Measurements from ENCODE around the gene DCAF16. TPM values are rescaled to one million over a fixed set of nuclear protein-coding genes. Genes with fewer than 3 reads are reported as not detected.

Gene DCAF16
- total and polyA plus RNA-seq, 4 donors, result 7.1 to 37.9 (median 17.3) TPM

DNA sequence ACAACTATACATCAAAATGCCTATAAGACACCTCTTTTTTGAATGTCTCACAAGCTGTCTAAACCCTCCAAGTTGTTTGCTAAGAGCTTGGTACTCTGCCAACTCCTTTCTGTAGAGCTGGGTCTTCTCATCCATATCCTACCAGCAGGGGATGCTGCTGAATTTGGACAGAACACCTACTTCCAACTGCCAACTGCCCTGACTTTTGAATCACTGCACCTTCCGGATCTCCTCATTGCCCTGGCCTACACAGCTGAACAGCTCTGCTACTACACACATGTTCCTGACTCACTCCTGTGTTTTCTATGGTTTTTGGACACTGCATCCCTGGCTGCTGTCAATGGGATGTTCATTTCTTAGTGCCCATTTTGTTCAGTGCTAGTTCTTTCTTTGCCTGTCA is 47.8 kb downstream of the DCAF16 start:
- no peak overlapping the region for H3K27ac ChIP-seq (ENCODE audit: low read depth in 1 of 2, low read length in 1 of 2)
- peaks cover 0 to 2% (median 0%) of the 10 kb centered on the region in 5 donors for H3K4me1 ChIP-seq (ENCODE audit: control insufficient read depth in 5 of 5, insufficient read depth in 5 of 5, low read length in 5 of 5)
- DNase-seq, result peak in 2 of 3 donors; percentile 4 to 43
- H3K9ac ChIP-seq (ENCODE audit: insufficient read depth in 1 of 2, low read length in 2 of 2), result no peak overlapping the region
- TF ChIP-seq, protein P1, sequence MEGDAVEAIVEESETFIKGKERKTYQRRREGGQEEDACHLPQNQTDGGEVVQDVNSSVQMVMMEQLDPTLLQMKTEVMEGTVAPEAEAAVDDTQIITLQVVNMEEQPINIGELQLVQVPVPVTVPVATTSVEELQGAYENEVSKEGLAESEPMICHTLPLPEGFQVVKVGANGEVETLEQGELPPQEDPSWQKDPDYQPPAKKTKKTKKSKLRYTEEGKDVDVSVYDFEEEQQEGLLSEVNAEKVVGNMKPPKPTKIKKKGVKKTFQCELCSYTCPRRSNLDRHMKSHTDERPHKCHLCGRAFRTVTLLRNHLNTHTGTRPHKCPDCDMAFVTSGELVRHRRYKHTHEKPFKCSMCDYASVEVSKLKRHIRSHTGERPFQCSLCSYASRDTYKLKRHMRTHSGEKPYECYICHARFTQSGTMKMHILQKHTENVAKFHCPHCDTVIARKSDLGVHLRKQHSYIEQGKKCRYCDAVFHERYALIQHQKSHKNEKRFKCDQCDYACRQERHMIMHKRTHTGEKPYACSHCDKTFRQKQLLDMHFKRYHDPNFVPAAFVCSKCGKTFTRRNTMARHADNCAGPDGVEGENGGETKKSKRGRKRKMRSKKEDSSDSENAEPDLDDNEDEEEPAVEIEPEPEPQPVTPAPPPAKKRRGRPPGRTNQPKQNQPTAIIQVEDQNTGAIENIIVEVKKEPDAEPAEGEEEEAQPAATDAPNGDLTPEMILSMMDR (IDR thresholded peaks at IDR 0.05; ENCODE audit: control extremely low read depth, extremely low read depth), result no peak
- no peaks in the 10 kb centered on the region for H3K36me3 ChIP-seq (ENCODE audit: control insufficient read depth in 4 of 4, insufficient read depth in 4 of 4, low read length in 4 of 4)
- H3K27me3 ChIP-seq (ENCODE audit: control insufficient read depth in 3 of 3, insufficient read depth in 3 of 3, low read length in 2 of 3), result no peaks in the 10 kb centered on the region
- H3K4me3 ChIP-seq, result no peak overlapping the region
- ATAC-seq (ENCODE audit: insufficient read depth, low FRiP score), result no peak
- 62 to 81% methylated on average over 1 of the region's 1 CpG for WGBS, 2 donors
- peaks cover 0 to 6% (median 1%) of the 10 kb centered on the region in 4 donors for H3K9me3 ChIP-seq (ENCODE audit: control insufficient read depth in 4 of 4, insufficient read depth in 3 of 4, low read length in 3 of 4)

DNA sequence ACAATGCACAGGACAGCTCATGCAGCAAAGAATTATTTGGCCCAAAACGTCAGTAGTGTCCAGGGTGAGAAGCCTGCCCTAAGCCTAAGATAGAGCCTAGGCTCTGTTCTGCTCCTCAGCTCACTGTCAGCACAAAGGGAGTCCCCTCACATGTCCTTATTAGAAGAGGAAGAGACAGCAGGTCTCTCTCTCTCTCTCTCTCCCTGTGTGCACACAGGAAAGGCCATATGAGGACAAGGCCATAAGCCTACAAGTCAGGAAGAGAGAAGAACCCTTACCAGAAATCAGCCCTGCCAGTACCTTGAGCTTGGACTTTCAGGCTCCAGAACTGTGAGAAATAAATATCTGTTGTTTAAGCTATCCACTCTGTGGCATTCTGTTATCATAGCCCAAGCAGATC is 49.5 kb downstream of the DCAF16 start:
- no peaks in the 10 kb centered on the region for H3K27me3 ChIP-seq (ENCODE audit: control insufficient read depth in 3 of 3, insufficient read depth in 3 of 3, low read length in 2 of 3)
- TF ChIP-seq, protein P1 (IDR thresholded peaks at IDR 0.05; ENCODE audit: control extremely low read depth, extremely low read depth), result no peak
- H3K9ac ChIP-seq (ENCODE audit: insufficient read depth in 1 of 2, low read length in 2 of 2), result no peak overlapping the region
- H3K27ac ChIP-seq (ENCODE audit: low read depth in 1 of 2, low read length in 1 of 2), result no peak overlapping the region
- H3K36me3 ChIP-seq (ENCODE audit: control insufficient read depth in 4 of 4, insufficient read depth in 4 of 4, low read length in 4 of 4), result no peaks in the 10 kb centered on the region
- H3K9me3 ChIP-seq (ENCODE audit: control insufficient read depth in 4 of 4, insufficient read depth in 3 of 4, low read length in 3 of 4), result no peaks in the 10 kb centered on the region
- no peak overlapping the region for H3K4me3 ChIP-seq
- no peak for ATAC-seq (ENCODE audit: insufficient read depth, low FRiP score)
- no peak for DNase-seq
- WGBS, 2 donors, result 65 to 78% methylated on average over 1 of the region's 1 CpG
- peaks cover 0 to 2% (median 0%) of the 10 kb centered on the region in 5 donors for H3K4me1 ChIP-seq (ENCODE audit: control insufficient read depth in 5 of 5, insufficient read depth in 5 of 5, low read length in 5 of 5)

DNA sequence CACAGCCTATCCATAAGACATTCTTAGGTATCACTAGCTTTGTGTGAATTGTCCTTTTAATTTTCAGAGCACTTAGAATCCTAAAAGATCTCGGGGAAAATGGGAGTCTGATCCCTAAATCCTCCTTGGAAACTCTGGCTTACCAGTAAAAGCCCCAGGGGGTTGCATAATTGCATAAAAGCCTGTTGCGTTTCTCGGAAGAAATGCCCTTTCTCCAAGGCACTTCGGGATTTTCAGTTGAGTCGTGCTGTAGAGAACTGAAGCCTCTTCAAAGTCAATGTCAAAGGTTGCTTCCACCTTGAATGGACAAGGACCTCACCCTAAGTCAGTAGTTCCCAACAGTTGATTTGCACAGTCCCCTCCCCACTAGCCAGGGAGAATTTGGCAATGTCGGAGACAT is 49.9 kb downstream of the DCAF16 start:
- Histone ChIP-seq H3K4me1 (ENCODE audit: control insufficient read depth in 5 of 5, insufficient read depth in 5 of 5, low read length in 5 of 5) (peaks cover 0 to 2% (median 0%) of the 10 kb centered on the region in 5 donors), H3K36me3 (ENCODE audit: control insufficient read depth in 4 of 4, insufficient read depth in 4 of 4, low read length in 4 of 4) (no peaks in the 10 kb centered on the region), H3K27me3 (ENCODE audit: control insufficient read depth in 3 of 3, insufficient read depth in 3 of 3, low read length in 2 of 3) (no peaks in the 10 kb centered on the region), H3K9me3 (ENCODE audit: control insufficient read depth in 4 of 4, insufficient read depth in 3 of 4, low read length in 3 of 4) (no peaks in the 10 kb centered on the region), H3K27ac (ENCODE audit: low read depth in 1 of 2, low read length in 1 of 2) (no peak overlapping the region), H3K9ac (ENCODE audit: insufficient read depth in 1 of 2, low read length in 2 of 2) (no peak overlapping the region), H3K4me3 (no peak overlapping the region)
- WGBS, 2 donors, result 78 to 90% methylated on average over 6 of the region's 6 CpGs
- ATAC-seq (ENCODE audit: insufficient read depth, low FRiP score), result no peak
- TF ChIP-seq, protein P1 (IDR thresholded peaks at IDR 0.05; ENCODE audit: control extremely low read depth, extremely low read depth), result no peak
- DNase-seq, result no peak

GRCh38 chr4:17758485-17758884 is 52.1 kb downstream of the DCAF16 start:
- Histone ChIP-seq H3K4me3 (no peak overlapping the region), H3K4me1 (ENCODE audit: control insufficient read depth in 5 of 5, insufficient read depth in 5 of 5, low read length in 5 of 5) (peaks cover 0 to 2% (median 0%) of the 10 kb centered on the region in 5 donors), H3K9ac (ENCODE audit: insufficient read depth in 1 of 2, low read length in 2 of 2) (no peak overlapping the region), H3K27me3 (ENCODE audit: control insufficient read depth in 3 of 3, insufficient read depth in 3 of 3, low read length in 2 of 3) (peaks cover 0 to 3% (median 0%) of the 10 kb centered on the region in 3 donors), H3K9me3 (ENCODE audit: control insufficient read depth in 4 of 4, insufficient read depth in 3 of 4, low read length in 3 of 4) (no peaks in the 10 kb centered on the region), H3K27ac (ENCODE audit: low read depth in 1 of 2, low read length in 1 of 2) (no peak overlapping the region), H3K36me3 (ENCODE audit: control insufficient read depth in 4 of 4, insufficient read depth in 4 of 4, low read length in 4 of 4) (no peaks in the 10 kb centered on the region)
- ATAC-seq (ENCODE audit: insufficient read depth, low FRiP score), result no peak
- TF ChIP-seq, protein P1 (IDR thresholded peaks at IDR 0.05; ENCODE audit: control extremely low read depth, extremely low read depth), result no peak
- no peak for DNase-seq
- 57 to 74% methylated on average over 5 of the region's 5 CpGs for WGBS, 2 donors
